Liver (tissue), 9 donors: ENCODE measurements around the gene ADRA2C. TPM values are rescaled to one million over a fixed set of nuclear protein-coding genes. Genes with fewer than 3 reads are reported as not detected.

Experiments used
- DNase-seq: peaks from one replicate; pipeline ENCODE4 v3.0.0-alpha.2; 2017; ENCODE audit warnings: low spot score
- H3K27ac ChIP-seq, 2 donors: one replicate each; pipeline ENCODE4 v1.7.0; 2013; ENCODE audit warnings: inconsistent platforms in 2 of 2, low read length in 2 of 2, control low read depth in 1 of 2, low read depth in 1 of 2, mild to moderate bottlenecking in 1 of 2
- H3K27me3 ChIP-seq, 4 donors: one replicate each; pipeline versions ENCODE4 v1.6.1 to v1.7.0; 2013; ENCODE audit warnings: low read length in 3 of 4, inconsistent platforms in 1 of 4, mild to moderate bottlenecking in 1 of 4, moderate library complexity in 1 of 4; ENCODE audit not compliant: control insufficient read depth in 4 of 4, insufficient read depth in 4 of 4
- H3K36me3 ChIP-seq, 4 donors: one replicate each; pipeline versions ENCODE4 v1.6.1 to v1.7.0; 2013; ENCODE audit warnings: low read length in 3 of 4, mild to moderate bottlenecking in 3 of 4, low read depth in 1 of 4, moderate library complexity in 1 of 4; ENCODE audit not compliant: control insufficient read depth in 4 of 4, insufficient read depth in 3 of 4
- H3K4me1 ChIP-seq, 4 donors: one replicate each; pipeline versions ENCODE4 v1.6.1 to v1.7.0; 2013; ENCODE audit warnings: low read length in 3 of 4, mild to moderate bottlenecking in 3 of 4, moderate library complexity in 1 of 4; ENCODE audit not compliant: control insufficient read depth in 4 of 4, insufficient read depth in 4 of 4
- H3K4me3 ChIP-seq, 3 donors: one replicate each; pipeline versions ENCODE4 v1.6.1 to v1.7.0; 2013; ENCODE audit warnings: low read length in 3 of 3, control low read depth in 1 of 3, low read depth in 1 of 3, mild to moderate bottlenecking in 1 of 3
- H3K9ac ChIP-seq, 2 donors: one replicate each; pipeline ENCODE4 v1.7.0; 2013; ENCODE audit warnings: low read length in 2 of 2, mild to moderate bottlenecking in 2 of 2, moderate library complexity in 2 of 2, control low read depth in 1 of 2, low read depth in 1 of 2
- H3K9me3 ChIP-seq, 4 donors: one replicate each; pipeline versions ENCODE4 v1.6.1 to v1.7.0; 2013; ENCODE audit warnings: low read length in 3 of 4; ENCODE audit not compliant: control insufficient read depth in 4 of 4
- ATF3 ChIP-seq: IDR thresholded peaks from 2 replicates; pipeline ENCODE4 v1.6.1; 2016; ENCODE audit warnings: antibody characterized with exemption
- CTCF ChIP-seq: fragments of 150-350 bp; IDR thresholded peaks from 2 replicates; pipeline ENCODE4 v1.5.1; 2017; ENCODE audit warnings: improper control_type of control experiment, low read depth, low read length; ENCODE audit not compliant: missing input control
- EGR1 ChIP-seq, 2 donors: IDR thresholded peaks; 2 replicates each; pipeline ENCODE4 v1.6.1; 2016 to 2018; ENCODE audit warnings: antibody characterized with exemption in 2 of 2, low read depth in 2 of 2
- FOXA1 ChIP-seq: IDR thresholded peaks from 2 replicates; pipeline ENCODE4 v1.6.1; 2016; ENCODE audit warnings: antibody characterized with exemption
- GABPA ChIP-seq, 2 donors: IDR thresholded peaks in 1 of 2; conservative IDR thresholded peaks in 1 of 2; 2 replicates each; pipeline ENCODE4 v1.6.1; 2016; ENCODE audit warnings: antibody characterized with exemption in 2 of 2, mild to moderate bottlenecking in 1 of 2, moderate library complexity in 1 of 2
- HNF4A ChIP-seq, 2 donors: conservative IDR thresholded peaks; 2 replicates each; pipeline ENCODE4 v1.6.1; 2016; ENCODE audit warnings: antibody characterized with exemption in 2 of 2, mild to moderate bottlenecking in 2 of 2
- HNF4G ChIP-seq: IDR thresholded peaks from 2 replicates; pipeline ENCODE4 v1.6.1; 2016; ENCODE audit warnings: antibody characterized with exemption
- JUND ChIP-seq, 2 donors: IDR thresholded peaks; 2 replicates each; pipeline ENCODE4 v1.6.1; 2016; ENCODE audit warnings: antibody characterized with exemption in 2 of 2
- MAX ChIP-seq: IDR thresholded peaks from 2 replicates; pipeline ENCODE4 v1.6.1; 2016; ENCODE audit warnings: antibody characterized with exemption
- NR2F2 ChIP-seq: IDR thresholded peaks from 2 replicates; pipeline ENCODE4 v1.6.1; 2016; ENCODE audit warnings: antibody characterized with exemption
- RAD21 ChIP-seq, 2 donors: IDR thresholded peaks; 2 replicates each; pipeline ENCODE4 v1.6.1; 2016; ENCODE audit warnings: antibody characterized with exemption in 2 of 2, mild to moderate bottlenecking in 2 of 2
- REST ChIP-seq: IDR thresholded peaks from 2 replicates; pipeline ENCODE4 v1.6.1; 2016; ENCODE audit warnings: antibody characterized with exemption, mild to moderate bottlenecking
- RXRA ChIP-seq, 2 donors: IDR thresholded peaks; 2 replicates each; pipeline ENCODE4 v1.6.1; 2017 to 2018; ENCODE audit warnings: antibody characterized with exemption in 2 of 2, mild to moderate bottlenecking in 1 of 2
- SP1 ChIP-seq: IDR thresholded peaks from 2 replicates; pipeline ENCODE4 v1.6.1; 2018; ENCODE audit warnings: antibody characterized with exemption, mild to moderate bottlenecking
- YY1 ChIP-seq: IDR thresholded peaks from 2 replicates; pipeline ENCODE4 v1.6.1; 2016; ENCODE audit warnings: antibody characterized with exemption, mild to moderate bottlenecking
- ZBTB33 ChIP-seq: IDR thresholded peaks from 2 replicates; pipeline ENCODE4 v1.6.1; 2016; ENCODE audit warnings: antibody characterized with exemption
- WGBS: extraction: QIAGEN DNeasy Blood & Tissue Kit; methylation state at CpG from one replicate; pipeline ENCODE4 v1.1.7; 2013; 5-methylcytosine and 5-hydroxymethylcytosine counted together
- polyA plus RNA-seq, 2 donors: library from polyadenylated mRNA; stranded (reverse) in 1 of 2; unstranded in 1 of 2; fragments of 200-250 nt in 1 of 2; fragments of >200 nt in 1 of 2; fragmentation: Nextera tagmentation in 1 of 2; extraction: Ambion mirVana in 1 of 2; gene quantifications; one replicate each; pipeline versions ENCODE4 v1.2.1 to v1.2.3, GENCODE V29; 2013 to 2015
- total RNA-seq, 2 donors: library from RNA; depleted of rRNA; stranded (reverse); fragments of >200 nt; gene quantifications; one replicate each; pipeline ENCODE4 v1.2.3, GENCODE V29; 2014
- donor health status: healthy.
- donor health status: healthy.
- donor health status: healthy.
- donor health status: healthy.
- donor health status: healthy.

ADRA2C gene
- total and polyA plus RNA-seq, 4 donors: 0.19 to 1.1 (median 0.28) TPM; not detected in 1

- no peaks in the 10 kb centered on the region for H3K36me3 ChIP-seq
- no peak overlapping the region for H3K4me3 ChIP-seq
- peaks cover 0 to 4% (median 0%) of the 10 kb centered on the region in 4 donors for H3K27me3 ChIP-seq
- H3K9me3 ChIP-seq: peaks cover 0 to 8% (median 7%) of the 10 kb centered on the region in 4 donors
- H3K27ac ChIP-seq: no peak overlapping the region
- TF ChIP-seq ATF3 (no peak), YY1 (no peak), ZBTB33 (no peak), MAX (no peak), REST (no peak), HNF4A (conservative IDR thresholded peaks at IDR 0.05) (no peak), CTCF (no peak), HNF4G (no peak), RAD21 (IDR thresholded peaks at IDR 0.05) (no peak), GABPA (IDR thresholded peaks at IDR 0.05 in 1 of 2, conservative IDR thresholded peaks at IDR 0.05 in 1 of 2) (no peak), NR2F2 (no peak), JUND (IDR thresholded peaks at IDR 0.05) (no peak), RXRA (IDR thresholded peaks at IDR 0.05) (no peak), SP1 (no peak), FOXA1 (no peak), EGR1 (IDR thresholded peaks at IDR 0.05; ENCODE audit: low read depth in 2 of 2) (no peak)
- H3K4me1 ChIP-seq: no peaks in the 10 kb centered on the region
- 78% methylated on average over 6 of the region's 6 CpGs for WGBS
- no peak for DNase-seq
- H3K9ac ChIP-seq: no peak overlapping the region
These were observed 48.9 kb upstream of the ADRA2C start for GRCh38 chr4:3717241-3717640.

- Histone ChIP-seq H3K9me3 (peaks cover 4 to 10% (median 8%) of the 10 kb centered on the region in 4 donors), H3K4me1 (no peaks in the 10 kb centered on the region), H3K27me3 (peaks cover 0 to 8% (median 2%) of the 10 kb centered on the region in 4 donors), H3K4me3 (no peak overlapping the region), H3K36me3 (no peaks in the 10 kb centered on the region), H3K27ac (no peak overlapping the region), H3K9ac (no peak overlapping the region)
- WGBS: 58% methylated on average over 2 of the region's 2 CpGs
- TF ChIP-seq REST: no peak
- no peak for TF ChIP-seq ATF3
- TF ChIP-seq FOXA1: no peak
- no peak for TF ChIP-seq SP1
- no peak for DNase-seq
These were observed 47.7 kb upstream of the ADRA2C start for GRCh38 chr4:3718462-3718861.
